ENCODE results near the gene ZSWIM1.
A peak's percentile ranks its signal among the peaks of the same experiment; 100 is the strongest.
"Not testable (repeated sequence)": the region's sequence is repeated elsewhere in the genome, so short reads cannot be mapped to it uniquely, and the experiment has no call there.

Gene ZSWIM1

DNA sequence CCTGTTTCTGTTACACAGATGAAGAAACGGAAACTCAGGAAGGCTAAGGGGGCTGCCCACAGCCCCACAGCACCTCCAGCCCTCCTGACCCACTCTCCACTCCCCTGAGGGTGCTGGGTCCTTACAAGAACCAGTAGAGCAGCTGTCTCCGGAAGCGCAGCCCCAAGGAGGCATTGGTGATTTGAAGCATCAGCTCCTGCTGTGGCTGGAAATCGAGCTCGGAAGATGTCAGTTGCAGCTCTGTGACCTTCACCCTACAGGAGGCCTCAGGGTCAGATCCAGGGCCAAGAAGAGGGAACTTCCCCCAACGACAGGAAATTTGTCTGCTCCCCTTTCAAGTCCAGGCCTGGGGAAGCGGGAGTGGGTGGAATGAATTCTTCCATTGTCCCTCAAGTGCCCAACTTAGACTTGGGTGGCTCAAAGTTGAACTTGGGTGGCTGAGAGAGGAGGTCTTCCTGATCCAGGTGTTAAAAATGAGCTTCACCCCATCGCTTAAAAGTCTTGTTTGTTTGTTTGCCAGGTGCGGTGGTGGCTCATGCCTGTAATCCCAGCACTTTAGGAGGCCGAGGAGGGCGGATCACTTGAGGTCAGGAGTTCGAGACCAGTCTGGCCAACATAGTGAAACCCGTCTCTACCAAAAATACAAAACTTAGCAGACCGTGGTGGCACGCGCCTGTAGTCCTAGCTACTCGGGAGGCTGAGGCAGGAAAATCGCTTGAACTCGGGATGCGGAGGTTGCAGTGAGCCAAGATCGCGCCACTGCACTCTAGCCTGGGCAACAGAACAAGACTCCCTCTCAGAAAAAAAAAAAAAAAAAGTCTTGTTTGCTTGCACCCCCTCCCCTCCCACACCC lies 29.0 kb downstream of the ZSWIM1 start:
- DNase-seq = no peak

DNA sequence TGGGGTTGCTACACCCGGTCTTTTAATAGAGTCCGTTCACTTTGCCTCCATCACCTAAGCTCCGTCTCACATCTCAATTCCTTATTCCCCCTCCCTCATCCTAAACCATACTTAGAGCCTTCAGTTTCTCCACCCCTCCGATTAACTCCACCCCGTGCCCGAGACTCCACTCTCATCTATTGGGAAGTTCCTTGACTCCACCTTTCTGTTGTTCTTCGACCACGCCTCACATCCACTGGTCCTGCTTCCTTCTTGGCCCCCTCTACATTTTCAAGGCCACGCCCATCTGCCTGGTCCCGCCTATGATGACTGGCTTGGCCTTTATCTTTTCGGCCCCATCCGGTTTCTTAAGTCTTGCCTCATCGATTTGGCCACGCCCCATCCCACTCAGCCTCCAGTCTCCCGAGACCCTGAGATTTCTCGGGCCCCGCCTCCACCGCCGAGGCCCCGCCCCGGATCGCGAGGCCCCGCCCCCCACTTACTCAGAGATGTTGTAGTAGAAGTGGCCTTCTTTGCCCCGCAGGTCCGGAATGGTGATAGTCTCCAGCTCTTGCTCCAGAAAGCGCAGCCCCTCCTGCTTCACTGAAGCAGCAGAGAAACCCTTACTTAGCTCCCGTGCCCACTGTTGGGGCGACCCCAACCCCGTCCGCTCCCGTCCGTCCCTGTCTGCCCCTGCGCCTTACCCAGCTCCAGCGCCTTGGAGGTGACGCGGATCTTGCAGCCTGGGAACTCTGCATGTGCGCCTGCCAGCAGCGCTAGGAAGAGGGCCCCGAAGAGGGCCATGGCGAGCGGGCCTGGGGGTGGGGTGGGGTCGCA lies 29.9 kb downstream of the ZSWIM1 start:
- peak; percentile 99 for DNase-seq

DNA sequence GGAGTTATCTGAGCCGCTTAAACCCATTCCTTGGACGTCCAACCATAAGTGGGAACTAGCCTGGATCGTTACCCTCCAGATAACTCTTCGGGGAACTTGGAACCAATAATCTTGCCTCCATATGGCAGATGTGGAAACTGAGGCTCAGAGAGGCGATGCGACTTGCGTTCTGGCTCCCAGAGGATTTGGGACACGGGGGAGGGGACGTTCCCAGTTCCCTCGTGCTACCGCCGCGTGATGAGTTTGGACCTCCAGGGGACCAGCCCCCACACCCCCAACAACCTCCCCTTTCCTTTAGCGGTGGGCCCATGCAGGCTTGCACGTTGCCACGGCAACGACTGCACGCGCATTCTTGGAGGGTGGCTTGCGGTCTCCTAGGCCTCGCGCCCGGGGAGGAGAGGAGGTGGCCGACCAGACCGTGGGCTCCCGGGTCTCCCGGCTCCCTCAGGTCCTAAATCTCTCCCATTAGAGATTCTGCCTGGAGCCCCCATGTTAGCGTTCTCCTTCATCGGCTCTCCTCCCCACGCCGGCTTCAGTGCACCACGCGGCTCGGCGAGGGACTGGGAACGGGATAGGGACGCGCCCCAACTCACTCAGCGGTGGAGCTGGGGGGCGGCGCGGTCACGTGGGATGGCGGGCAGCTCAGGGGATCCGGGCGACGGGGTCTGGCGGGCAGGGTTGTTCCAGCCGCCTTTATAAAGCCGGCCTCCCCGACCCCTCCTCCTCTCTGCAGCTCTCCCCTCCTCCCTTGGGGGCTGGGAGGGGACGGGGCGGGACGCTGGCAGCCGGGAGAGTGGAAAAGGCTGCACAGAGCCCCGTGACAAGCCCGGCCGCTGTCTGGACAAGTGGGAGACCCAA lies 30.7 kb downstream of the ZSWIM1 start, which contains the start of gene PLTP:
Gene PLTP (minus strand): TSS at position 670 of the 858 bp plus-strand sequence. CDS start 703 bp downstream, outside the sequence.
- DNase-seq = no peak

DNA sequence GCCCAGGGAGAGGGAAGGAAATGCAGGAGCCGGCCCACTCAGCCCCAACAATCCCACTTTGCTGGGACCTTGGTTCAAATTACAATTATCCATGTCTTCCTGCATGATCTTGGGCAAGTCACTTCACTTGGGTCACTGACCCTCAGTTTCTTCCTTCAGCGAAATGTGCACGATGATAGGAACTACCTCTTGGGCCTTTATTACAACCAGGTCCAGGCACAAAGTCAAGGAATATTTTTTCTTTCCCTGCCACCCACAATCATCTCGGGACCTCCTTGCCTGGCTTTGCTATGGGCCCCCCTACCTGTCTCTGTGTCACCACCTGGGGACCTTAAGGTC lies 31.3 kb downstream of the ZSWIM1 start:
- no peak for DNase-seq

DNA sequence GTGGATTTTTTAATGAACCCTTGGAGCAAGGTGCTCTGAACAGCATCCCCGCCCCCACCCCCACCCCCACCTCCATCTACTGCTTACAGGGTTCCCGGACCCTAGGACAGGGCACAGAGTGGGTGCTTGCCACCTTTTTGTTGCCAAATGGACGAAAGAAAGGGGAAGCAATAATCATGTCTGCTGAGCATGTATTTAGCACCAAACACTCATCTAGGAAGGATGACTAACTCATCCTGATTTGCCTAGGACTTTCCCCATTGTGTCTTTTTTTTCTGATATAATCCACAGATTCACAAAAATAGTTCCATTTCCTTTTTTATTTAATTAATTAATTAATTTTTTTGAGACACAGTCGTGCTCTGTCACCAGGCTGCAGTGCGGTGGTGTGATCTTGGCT lies 32.1 kb downstream of the ZSWIM1 start:
- peak; percentile 89 for DNase-seq

DNA sequence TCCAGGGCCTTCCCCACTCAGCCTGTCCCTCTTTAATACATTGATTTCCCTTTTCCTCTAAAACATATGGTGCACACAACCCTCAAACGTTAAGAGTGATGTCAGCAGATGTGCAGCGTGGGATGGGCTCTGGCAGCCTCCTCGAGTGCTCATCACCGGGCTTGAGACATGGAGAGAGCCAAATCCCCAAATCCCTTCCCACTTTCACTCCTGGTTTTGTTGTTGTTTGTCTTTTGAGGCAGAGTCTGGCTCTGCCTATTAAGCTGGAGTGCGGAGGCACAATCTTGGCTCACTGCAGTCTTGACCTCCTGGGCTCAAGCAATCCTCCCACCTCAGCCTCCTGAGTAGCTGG lies 36.7 kb downstream of the ZSWIM1 start:
- DNase-seq = peak; percentile 60

DNA sequence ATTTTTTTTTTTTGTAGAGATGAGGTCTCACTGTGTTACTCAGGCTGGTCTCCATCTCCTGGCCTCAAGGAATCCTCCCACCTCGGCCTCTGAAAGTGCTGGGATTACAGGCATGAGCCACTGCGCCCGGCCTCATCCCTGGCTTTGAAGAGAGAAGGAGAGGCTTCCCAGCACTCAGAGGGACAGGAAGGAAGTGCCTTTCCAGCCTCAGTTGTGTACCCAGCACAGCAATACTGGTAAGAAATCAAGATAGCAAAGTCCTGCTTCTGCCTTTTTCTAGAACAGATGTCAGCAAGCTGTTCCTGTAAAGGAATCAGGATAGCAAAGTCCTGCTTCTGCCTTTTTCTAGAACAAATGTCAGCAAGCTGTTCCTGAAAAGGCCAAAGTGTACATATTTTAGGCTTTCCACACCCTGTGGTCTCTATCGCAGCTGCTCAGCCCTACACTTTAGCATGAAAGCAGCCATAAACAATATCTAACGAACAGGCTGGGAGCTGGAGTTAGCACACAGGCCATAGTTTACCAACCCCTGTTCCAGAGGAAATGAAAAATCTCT lies 37.2 kb downstream of the ZSWIM1 start:
- DNase-seq = peak; percentile 30

DNA sequence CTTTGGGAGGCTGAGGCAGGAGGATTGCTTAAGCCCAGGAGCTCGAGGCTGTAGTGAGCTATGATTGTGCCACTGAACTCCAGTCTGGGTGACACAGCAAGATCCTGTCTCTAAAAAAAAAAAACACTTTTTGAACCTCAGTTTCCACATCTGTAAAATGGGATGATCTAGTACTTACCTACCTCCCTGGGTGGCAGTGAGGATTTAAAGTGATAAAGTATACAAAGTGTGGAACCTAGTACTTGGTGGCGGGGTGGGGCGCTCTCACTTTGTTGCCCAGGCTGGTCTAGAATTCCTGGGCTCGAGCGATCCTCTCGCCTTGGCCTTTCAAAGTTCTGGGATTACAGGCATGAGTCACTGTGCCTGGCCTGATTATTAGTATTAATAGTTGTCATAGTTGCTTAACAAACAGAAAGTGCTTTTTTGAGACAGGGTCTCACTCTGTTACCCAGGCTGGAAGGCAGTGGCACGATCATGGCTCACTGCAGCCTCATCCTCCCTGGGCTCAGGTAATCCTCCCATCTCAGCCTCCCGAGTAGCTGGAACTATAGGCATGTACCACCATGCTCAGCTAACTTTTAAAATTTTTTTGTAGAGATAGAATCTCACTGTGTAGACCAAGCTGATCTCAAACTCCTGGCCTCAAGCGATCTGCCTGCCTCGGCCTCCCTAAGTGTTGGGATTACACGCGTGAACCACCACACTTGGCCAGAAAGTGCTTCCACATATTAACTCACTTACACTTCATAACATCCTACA lies 37.9 kb downstream of the ZSWIM1 start:
- DNase-seq = no peak

DNA sequence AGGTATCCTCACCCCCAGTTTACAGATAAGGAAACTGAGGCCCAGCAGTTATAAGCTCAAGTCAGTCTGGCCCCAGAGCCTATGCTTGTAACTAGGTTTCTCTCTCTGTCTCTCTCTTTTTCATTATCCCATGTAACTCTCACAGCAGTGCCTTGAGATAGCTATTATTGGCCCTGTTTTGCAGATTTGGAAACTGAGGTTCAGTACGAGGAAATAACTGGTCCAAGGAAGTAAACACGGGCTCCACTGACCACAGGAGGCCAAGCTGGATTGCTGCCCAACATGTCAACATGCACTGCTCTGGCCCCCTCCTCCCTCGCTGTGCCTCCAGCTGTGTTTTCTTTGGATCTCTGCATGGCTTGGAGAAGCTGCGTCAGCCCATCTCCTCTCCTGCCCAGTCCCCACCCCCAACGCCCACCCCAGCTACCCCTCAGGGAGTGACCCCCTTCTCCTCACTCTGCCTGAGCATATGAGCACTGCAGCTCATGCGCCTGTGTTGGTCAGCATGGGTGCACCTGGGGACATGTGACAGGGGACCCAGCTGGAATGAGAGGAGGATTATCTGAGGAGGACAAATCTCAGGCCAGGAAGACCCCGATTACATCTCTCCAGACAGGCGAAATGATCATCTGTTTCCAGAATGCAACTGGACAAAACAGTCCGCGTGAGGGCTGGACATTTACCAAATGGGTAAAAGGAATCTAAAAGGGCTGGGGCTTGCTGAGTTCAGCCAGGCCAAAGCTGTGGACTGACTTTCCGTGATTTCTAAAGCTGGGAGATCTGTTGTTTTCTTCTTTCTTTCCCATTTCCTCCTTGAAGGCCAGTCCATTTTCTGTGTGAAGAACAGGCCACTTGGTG lies 38.7 kb downstream of the ZSWIM1 start:
- DNase-seq = no peak

DNA sequence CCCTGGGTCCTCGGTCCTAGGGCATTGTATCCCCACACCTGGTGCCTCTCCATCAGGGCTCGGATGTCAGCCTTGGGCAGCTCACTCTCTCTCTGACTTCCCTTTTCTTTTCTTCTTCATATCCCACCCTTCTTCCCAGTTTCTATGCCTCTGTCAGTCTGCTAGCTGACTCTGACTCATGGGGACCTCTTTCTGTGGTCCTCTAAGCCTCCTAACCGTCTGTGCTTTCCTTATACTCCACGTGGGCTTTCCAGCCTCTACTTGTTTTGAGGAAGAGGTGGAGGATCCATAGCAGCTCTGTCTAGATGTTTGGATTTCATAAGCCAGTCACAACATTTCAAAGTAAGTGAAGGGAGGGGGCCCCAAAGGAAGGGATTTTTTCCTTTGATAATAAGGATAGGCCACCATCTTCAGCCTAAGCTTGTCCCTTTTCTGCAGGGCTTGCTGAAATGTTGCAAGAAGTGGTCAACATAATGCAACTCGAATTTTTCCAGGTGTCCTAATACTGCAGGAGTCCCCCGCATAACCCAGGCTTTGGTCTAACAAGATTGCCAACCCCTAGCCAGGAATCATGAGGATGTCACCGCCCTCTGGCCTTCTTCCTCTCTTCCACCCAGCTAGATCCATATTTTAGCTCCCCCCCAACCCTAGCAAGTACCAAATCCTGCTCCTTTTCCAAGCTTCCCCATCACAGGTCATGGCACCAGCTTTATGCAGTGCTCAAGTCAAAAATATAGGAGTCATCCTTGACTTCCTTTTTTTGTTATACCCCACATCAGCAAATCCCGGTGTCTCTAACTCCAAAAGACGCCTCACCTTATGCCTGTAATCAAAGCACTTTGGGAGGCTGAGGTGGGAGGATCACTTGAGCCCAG lies 39.7 kb downstream of the ZSWIM1 start:
- DNase-seq = peak; percentile 81

DNA sequence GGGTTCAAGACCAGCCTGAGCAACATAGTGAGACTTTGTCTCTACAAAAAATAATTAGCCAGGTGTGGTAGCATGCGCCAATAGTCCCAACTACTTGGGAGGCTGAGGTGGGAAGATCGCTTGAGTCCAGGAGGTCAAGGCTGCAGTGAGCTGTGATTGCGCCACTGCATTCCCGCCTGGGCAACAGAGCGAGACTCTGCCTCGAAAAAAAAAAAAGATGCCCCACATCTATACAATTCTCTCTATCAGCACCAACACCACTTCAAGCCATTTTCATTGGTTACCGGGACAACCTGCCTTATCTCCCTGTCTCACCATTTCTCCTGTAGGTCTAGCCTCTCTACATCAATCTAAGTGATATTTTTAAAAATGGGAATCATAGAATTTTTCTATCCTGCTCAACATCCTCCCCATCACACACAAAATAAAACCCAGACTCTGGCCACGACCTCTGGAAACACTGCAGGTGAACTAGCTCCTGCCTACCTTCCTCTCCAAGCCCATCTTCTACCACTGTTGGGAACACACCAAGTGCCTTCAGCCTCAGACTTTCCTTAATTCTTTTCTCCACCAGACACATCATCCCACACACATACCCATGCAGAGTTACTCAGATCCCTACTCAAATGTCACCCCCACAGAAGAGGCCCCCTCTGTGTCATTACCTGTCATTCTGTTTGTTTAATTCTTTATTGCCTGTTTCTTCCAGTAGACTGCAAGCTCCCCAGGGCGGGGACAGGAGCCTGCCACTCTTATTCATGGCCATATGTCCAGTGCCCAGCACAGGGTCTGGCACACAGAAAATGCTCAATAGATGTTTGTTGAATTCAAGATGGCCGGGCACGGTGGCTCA lies 40.5 kb downstream of the ZSWIM1 start:
- no peak for DNase-seq

DNA sequence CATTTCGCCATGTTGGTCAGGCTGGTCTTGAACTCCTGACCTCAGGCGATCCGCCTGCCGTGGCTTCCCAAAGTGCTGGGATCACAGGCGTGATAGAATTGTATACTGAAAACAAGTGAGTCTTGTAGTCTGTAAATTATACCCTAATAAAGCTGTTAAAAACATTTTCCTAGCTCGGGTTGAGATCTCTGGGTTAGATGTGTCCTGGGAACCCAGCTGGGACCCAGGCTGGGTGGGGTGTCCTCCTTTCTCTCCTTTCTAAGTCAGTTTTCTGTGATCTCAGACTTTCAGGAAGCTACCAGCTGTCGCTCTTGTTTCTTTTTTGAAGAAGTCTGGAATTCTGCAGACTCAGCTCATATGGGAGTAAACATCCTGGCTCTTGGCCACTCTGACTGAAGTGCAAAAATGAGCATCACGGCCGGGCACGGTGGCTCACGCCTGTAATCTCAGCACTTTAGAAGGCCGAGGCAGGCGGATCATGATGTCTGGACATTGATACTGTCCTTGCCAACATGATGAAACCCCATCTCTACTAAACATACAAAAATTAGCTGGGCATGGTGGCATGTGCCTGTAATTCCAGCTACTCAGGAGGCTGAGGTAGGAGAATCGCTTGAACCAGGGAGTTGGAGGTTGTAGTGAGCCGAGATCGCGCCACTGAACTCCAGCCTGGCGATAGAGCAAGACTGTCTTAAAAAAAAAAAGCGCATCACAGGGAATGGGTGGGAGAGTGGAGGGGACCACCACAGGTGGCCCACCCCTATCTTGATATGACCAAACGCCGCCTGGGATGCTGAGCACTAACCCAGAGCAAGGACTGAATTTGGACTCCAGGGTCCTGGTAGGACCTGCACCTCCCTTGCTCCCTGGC lies 43.6 kb downstream of the ZSWIM1 start:
- DNase-seq = peak; percentile 55

DNA sequence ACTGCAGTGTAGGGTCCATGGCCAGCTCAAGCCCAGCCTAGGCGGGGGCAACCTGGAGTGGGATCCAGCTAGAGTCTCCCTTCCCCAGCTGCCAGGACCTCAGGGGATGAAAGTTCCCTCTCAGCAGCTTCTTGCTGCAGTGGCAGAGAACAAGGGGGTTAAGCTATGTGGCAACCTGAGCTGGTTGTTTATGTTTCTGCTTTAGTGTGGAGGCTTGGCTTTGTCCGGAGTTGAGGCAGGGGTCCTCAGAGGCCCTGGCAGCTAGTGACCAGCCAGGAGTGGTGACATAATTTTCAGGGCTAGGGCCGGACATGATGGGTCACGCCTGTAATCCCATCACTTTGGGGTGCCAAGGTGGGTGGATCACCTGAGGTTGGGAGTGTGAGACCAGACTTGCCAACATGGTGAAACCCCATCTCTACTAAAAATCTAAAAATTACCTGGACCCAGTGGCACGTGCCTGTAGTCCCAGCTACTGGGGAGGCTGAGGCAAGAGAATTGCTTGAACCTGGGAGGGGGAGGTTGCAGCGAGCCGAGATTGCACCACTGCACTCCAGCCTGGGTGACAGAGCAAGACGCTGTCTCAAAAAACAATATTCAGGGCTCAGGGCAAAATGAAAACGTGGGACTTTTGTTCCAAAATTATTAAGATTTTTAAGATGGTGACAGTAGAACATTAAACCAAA lies 44.9 kb downstream of the ZSWIM1 start:
- no peak for DNase-seq

DNA sequence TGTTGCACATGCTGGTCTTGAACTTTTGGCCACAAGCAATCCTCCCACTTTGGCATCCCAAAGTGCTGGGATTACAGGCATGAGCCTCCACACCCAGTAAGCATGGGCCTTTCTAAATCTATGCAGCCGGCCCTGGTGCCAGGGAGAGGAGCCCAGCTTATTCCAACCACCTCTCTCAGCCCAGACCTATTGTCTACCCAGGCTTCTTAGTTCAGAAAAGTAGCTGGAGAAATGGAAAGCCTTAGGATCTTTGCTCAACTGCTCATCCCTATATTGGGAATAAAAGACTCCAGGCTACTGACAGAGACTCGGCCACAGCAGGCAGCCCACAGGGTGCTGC lies 45.7 kb downstream of the ZSWIM1 start:
- no peak for DNase-seq

DNA sequence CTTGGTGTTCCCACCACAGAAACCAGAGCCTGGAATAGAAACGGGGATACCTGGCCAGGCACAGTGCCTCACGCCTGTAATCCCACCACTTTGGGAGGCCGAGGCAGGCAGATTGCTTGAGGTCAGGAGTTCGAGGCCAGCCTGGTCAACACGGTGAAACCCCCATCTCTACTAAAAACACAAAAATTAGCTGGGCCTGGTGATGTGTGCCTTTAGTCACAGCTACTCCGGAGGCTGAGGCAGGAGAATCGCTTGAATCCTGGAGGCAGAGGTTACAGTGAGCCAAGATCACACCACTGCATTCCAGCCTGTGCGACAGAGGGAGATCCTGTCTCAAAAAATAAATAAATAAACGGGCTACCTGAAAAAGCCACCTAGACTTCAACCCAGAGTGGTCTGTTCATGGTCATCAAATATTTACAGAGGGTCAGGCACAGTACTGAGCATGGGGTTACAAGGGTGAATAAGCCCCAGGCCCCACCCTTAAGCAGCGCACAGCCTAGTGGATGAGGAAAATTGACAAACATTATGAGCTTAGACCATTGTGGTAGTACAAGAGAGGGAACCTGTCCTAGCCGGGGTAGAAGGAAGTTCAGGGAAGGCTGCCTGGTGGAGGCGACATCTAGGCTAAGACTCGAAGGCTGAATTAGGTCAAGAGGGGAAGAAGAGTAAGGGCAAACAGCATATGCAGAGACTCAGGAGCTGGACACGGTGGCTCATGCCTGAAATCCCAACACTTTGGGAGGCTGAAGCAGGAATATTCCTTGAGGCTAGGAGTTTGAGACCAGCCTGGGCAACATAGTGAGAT lies 46.2 kb downstream of the ZSWIM1 start:
- DNase-seq = no peak

DNA sequence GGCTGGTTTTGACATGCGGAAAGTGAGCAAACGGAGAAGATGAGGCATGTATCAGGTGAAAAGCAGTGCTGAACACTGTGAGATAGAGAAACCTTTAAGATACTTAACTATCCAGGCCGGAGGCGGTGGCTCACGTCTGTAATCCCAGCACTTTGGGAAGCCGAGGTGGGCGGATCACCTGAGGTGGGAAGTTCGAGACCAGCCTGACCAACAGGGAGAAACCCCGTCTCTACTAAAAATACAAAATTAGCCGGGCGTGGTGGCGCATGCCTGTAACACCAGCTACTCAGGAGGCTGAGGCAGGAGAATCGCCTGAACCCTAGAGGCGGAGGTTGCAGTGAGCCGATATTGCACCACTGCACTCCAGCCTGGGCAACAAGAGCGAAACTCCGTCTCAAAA lies 50.7 kb downstream of the ZSWIM1 start:
- DNase-seq = not testable (repeated sequence)
